ENCODE data around the gene ZBTB43.

DNA sequence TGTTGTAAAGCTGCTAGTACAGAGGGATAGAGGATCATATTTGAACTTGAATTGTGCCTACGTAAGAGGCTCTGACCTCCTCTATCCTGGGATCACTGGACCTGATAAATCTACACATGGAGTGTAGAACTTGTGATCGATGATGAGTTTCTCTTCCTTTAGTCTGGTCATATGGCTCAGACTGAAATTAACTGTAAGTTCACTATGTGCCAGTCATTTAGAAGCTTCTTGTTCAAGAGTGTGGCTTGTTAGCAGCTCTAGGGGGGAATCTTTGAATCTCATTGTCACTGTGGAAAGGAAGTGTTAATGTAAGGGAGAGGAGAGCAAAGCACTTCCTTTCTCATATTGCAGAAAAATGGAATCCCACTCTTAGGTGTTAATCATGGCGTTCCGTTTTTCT, 67.7 kb downstream of the ZBTB43 start:
- TF ChIP-seq, protein P1, sequence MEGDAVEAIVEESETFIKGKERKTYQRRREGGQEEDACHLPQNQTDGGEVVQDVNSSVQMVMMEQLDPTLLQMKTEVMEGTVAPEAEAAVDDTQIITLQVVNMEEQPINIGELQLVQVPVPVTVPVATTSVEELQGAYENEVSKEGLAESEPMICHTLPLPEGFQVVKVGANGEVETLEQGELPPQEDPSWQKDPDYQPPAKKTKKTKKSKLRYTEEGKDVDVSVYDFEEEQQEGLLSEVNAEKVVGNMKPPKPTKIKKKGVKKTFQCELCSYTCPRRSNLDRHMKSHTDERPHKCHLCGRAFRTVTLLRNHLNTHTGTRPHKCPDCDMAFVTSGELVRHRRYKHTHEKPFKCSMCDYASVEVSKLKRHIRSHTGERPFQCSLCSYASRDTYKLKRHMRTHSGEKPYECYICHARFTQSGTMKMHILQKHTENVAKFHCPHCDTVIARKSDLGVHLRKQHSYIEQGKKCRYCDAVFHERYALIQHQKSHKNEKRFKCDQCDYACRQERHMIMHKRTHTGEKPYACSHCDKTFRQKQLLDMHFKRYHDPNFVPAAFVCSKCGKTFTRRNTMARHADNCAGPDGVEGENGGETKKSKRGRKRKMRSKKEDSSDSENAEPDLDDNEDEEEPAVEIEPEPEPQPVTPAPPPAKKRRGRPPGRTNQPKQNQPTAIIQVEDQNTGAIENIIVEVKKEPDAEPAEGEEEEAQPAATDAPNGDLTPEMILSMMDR (IDR thresholded peaks at IDR 0.05), result no peak
- no peak for TF ChIP-seq POLR2AphosphoS5 (IDR thresholded peaks at IDR 0.05; ENCODE audit: insufficient read depth in 1 of 2, low read depth in 1 of 2)
- TF ChIP-seq POLR2A (IDR thresholded peaks at IDR 0.05), result no peak

All from vagina (tissue), 2 donors.